HepG2 (cell line): Measurements from ENCODE around the gene DENND11. TPM values are rescaled to one million over a fixed set of nuclear protein-coding genes. Genes with fewer than 3 reads are reported as not detected.
A peak's percentile ranks its signal among the peaks of the same experiment; 100 is the strongest.

Experiments
- EEA1 ChIP-seq: sonication (generic); formaldehyde crosslinking; IDR thresholded peaks from 2 replicates; pipeline ENCODE4 v1.5.1; 2020; ENCODE audit warnings: mild to moderate bottlenecking, missing genetic modification reagents, borderline replicate concordance
- HDAC1 ChIP-seq: sonication (generic); formaldehyde crosslinking; IDR thresholded peaks from 2 replicates; pipeline ENCODE4 v1.5.1; 2020; ENCODE audit warnings: mild to moderate bottlenecking, missing genetic modification reagents
- KDM6A ChIP-seq: IDR thresholded peaks from 2 replicates; pipeline ENCODE4 v1.6.1; 2016; ENCODE audit warnings: low read depth
- KLF9 ChIP-seq: IDR thresholded peaks from 2 replicates; pipeline ENCODE4 v1.6.1; 2016; ENCODE audit warnings: low read depth
- MED13 ChIP-seq: sonication (generic); formaldehyde crosslinking; IDR thresholded peaks from 2 replicates; pipeline ENCODE4 v1.5.0; 2020; ENCODE audit warnings: missing genetic modification reagents
- MZF1 ChIP-seq: sonication (generic); formaldehyde crosslinking; IDR thresholded peaks from 2 replicates; pipeline ENCODE4 v1.8.1; 2023; ENCODE audit warnings: mild to moderate bottlenecking, missing genetic modification reagents, borderline replicate concordance
- NFYC ChIP-seq: IDR thresholded peaks from 2 replicates; pipeline ENCODE4 v1.6.1; 2016; ENCODE audit warnings: missing genetic modification reagents, missing compliant biosample characterization
- RBM22 ChIP-seq: fragments of 200-400 bp; formaldehyde crosslinking; optimal IDR thresholded peaks from 2 replicates; pipeline ENCODE3; 2017; ENCODE audit warnings: mild to moderate bottlenecking, low read length, moderate library complexity
- RBM39 ChIP-seq: fragments of 200-400 bp; formaldehyde crosslinking; IDR thresholded peaks from one replicate; pipeline ENCODE4 v1.6.1; 2018; ENCODE audit warnings: antibody characterized with exemption, mild to moderate bottlenecking, low read depth, low read length; ENCODE audit not compliant: poor library complexity, severe bottlenecking
- RCOR2 ChIP-seq: IDR thresholded peaks from 2 replicates; pipeline ENCODE4 v1.6.1; 2016; ENCODE audit warnings: missing biosample characterization, missing genetic modification reagents
- ZNF484 ChIP-seq: sonication (generic); formaldehyde crosslinking; IDR thresholded peaks from 2 replicates; pipeline ENCODE4 v1.5.1; 2020; ENCODE audit warnings: mild to moderate bottlenecking, low read depth, missing genetic modification reagents, borderline replicate concordance
- ZNF558 ChIP-seq: sonication (generic); formaldehyde crosslinking; IDR thresholded peaks from 2 replicates; pipeline ENCODE4 v1.9.0; 2022; ENCODE audit warnings: mild to moderate bottlenecking, missing genetic modification reagents, borderline replicate concordance
- ZNF670 ChIP-seq: sonication (generic); formaldehyde crosslinking; IDR thresholded peaks from 2 replicates; pipeline ENCODE4 v1.8.0; 2022; ENCODE audit warnings: mild to moderate bottlenecking, missing genetic modification reagents, borderline replicate concordance
- ZNF761 ChIP-seq: sonication (generic); formaldehyde crosslinking; conservative IDR thresholded peaks from 2 replicates; pipeline ENCODE4 v1.4.0; 2020; ENCODE audit warnings: mild to moderate bottlenecking, missing genetic modification reagents
- polyA plus RNA-seq, 8 experiments: library from polyadenylated mRNA; depleted of rRNA in 3 of 8; stranded (reverse) in 7 of 8; unstranded in 1 of 8; fragments of >200 nt; fragmentation: Illumina TruSeq in 4 of 8; extraction: Trizol in 4 of 8; gene quantifications; 2 replicates each; pipeline versions ENCODE4 v1.2.1 to v1.2.3, GENCODE V29; 2011 to 2016; ENCODE audit warnings: low read depth in 4 of 8, missing spikeins in 1 of 8, mixed read lengths in 1 of 8; ENCODE audit not compliant: insufficient read depth in 1 of 8
- total RNA-seq, 5 experiments: library from RNA; depleted of rRNA; stranded (reverse); fragments of >200 nt; fragmentation: Illumina TruSeq; extraction: Trizol; gene quantifications; 2 replicates each; pipeline ENCODE4 v1.2.3, GENCODE V29; 2016; ENCODE audit warnings: low read depth in 1 of 5
- TF ChIP-seq, protein P1 (sequence below): sonication (generic); formaldehyde crosslinking; IDR thresholded peaks from 2 replicates; pipeline ENCODE4 v1.8.1; 2023; ENCODE audit warnings: mild to moderate bottlenecking, missing genetic modification reagents, borderline replicate concordance
- TF ChIP-seq, protein P2 (sequence below): sonication (generic); formaldehyde crosslinking; IDR thresholded peaks from 2 replicates; pipeline ENCODE4 v1.4.0; 2020; ENCODE audit warnings: missing genetic modification reagents
- TF ChIP-seq, protein P3 (sequence below): sonication (generic); formaldehyde crosslinking; IDR thresholded peaks from 2 replicates; pipeline ENCODE4 v1.4.0; 2020; ENCODE audit warnings: missing genetic modification reagents, borderline replicate concordance
- TF ChIP-seq, protein P4 (sequence below): sonication (generic); formaldehyde crosslinking; IDR thresholded peaks from 2 replicates; pipeline ENCODE4 v1.4.0; 2020; ENCODE audit warnings: missing genetic modification reagents, mild to moderate bottlenecking, borderline replicate concordance
- TF ChIP-seq, protein P5 (sequence below): IDR thresholded peaks from 2 replicates; pipeline ENCODE4 v1.6.1; 2016; ENCODE audit warnings: low read depth

The DENND11 gene
- total and polyA plus RNA-seq, 2 of the 13 experiments (the other 11 are each of a cell fraction or from before 2014, with no cell fraction given) = 7.1 to 10.5 TPM

DNA sequence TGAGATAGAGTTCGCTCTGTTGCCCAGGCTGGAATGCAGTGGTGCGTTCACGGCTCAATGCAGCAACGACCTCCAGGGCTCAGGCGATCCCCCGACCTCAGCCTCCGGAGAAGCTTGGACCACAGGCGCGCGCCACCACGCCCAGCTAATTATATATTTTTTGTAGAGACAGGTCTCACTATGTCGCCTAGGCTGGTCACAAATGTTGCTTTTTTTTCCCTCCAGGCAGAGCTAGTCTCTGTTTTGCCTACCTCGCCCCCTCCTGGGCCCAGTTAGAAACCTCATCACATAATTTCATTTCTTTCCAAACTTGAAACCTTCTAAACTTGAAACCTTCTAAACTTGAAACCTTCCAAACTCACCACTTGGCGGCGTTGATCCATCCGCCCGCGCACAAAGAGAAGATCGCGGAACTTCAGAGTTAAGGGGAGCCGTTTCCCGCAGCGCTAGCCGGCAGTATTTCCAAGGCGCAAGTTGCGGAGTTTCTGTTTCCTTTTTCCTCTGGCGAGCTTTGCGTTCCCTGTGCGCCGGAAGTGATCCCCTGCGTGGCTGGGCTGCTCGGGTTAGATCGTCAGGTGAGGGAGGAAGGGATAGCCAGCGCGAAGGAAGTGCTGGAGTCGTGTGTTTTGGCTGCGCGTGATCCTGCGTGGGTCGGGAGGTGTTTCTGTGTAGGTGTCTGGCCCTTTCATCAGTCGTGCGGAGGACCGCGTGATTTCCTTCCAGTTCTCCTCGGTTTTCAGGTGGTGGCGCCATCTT lies 36.0 kb upstream of the DENND11 start, which contains the start of gene SSBP1 (continued):
- TF ChIP-seq, protein P1, sequence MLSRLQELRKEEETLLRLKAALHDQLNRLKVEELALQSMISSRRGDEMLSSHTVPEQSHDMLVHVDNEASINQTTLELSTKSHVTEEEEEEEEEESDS (CRISPR knock-in tag) = no peak
- TF ChIP-seq KLF9 (CRISPR knock-in tag) = no peak
- 0 out of 2 replicates have a peak, but pooled peaks have one; percentile 67 for TF ChIP-seq MED13 (CRISPR knock-in tag)
- TF ChIP-seq KDM6A (CRISPR knock-in tag) = peak; percentile 12; the same call in 1 of the 2 replicates
- TF ChIP-seq ZNF484 (CRISPR knock-in tag) = no peak
- TF ChIP-seq, protein P2, sequence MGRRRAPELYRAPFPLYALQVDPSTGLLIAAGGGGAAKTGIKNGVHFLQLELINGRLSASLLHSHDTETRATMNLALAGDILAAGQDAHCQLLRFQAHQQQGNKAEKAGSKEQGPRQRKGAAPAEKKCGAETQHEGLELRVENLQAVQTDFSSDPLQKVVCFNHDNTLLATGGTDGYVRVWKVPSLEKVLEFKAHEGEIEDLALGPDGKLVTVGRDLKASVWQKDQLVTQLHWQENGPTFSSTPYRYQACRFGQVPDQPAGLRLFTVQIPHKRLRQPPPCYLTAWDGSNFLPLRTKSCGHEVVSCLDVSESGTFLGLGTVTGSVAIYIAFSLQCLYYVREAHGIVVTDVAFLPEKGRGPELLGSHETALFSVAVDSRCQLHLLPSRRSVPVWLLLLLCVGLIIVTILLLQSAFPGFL (CRISPR knock-in tag) = no peak
- TF ChIP-seq, protein P3, sequence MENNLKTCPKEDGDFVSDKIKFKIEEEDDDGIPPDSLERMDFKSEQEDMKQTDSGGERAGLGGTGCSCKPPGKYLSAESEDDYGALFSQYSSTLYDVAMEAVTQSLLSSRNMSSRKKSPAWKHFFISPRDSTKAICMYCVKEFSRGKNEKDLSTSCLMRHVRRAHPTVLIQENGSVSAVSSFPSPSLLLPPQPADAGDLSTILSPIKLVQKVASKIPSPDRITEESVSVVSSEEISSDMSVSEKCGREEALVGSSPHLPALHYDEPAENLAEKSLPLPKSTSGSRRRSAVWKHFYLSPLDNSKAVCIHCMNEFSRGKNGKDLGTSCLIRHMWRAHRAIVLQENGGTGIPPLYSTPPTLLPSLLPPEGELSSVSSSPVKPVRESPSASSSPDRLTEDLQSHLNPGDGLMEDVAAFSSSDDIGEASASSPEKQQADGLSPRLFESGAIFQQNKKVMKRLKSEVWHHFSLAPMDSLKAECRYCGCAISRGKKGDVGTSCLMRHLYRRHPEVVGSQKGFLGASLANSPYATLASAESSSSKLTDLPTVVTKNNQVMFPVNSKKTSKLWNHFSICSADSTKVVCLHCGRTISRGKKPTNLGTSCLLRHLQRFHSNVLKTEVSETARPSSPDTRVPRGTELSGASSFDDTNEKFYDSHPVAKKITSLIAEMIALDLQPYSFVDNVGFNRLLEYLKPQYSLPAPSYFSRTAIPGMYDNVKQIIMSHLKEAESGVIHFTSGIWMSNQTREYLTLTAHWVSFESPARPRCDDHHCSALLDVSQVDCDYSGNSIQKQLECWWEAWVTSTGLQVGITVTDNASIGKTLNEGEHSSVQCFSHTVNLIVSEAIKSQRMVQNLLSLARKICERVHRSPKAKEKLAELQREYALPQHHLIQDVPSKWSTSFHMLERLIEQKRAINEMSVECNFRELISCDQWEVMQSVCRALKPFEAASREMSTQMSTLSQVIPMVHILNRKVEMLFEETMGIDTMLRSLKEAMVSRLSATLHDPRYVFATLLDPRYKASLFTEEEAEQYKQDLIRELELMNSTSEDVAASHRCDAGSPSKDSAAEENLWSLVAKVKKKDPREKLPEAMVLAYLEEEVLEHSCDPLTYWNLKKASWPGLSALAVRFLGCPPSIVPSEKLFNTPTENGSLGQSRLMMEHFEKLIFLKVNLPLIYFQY (CRISPR knock-in tag) = peak; percentile 90
- peak; percentile 81; the same call in 1 of the 2 replicates for TF ChIP-seq ZNF761 (CRISPR knock-in tag)
- TF ChIP-seq NFYC (CRISPR knock-in tag) = peak; percentile 36; the same call in 1 of the 2 replicates
- TF ChIP-seq RBM39 = peak; percentile 91
- TF ChIP-seq RBM22 = no peak
- TF ChIP-seq, protein P4, sequence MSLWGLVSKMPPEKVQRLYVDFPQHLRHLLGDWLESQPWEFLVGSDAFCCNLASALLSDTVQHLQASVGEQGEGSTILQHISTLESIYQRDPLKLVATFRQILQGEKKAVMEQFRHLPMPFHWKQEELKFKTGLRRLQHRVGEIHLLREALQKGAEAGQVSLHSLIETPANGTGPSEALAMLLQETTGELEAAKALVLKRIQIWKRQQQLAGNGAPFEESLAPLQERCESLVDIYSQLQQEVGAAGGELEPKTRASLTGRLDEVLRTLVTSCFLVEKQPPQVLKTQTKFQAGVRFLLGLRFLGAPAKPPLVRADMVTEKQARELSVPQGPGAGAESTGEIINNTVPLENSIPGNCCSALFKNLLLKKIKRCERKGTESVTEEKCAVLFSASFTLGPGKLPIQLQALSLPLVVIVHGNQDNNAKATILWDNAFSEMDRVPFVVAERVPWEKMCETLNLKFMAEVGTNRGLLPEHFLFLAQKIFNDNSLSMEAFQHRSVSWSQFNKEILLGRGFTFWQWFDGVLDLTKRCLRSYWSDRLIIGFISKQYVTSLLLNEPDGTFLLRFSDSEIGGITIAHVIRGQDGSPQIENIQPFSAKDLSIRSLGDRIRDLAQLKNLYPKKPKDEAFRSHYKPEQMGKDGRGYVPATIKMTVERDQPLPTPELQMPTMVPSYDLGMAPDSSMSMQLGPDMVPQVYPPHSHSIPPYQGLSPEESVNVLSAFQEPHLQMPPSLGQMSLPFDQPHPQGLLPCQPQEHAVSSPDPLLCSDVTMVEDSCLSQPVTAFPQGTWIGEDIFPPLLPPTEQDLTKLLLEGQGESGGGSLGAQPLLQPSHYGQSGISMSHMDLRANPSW (CRISPR knock-in tag) = no peak; the same call in 1 of the 2 replicates
- TF ChIP-seq, protein P5, sequence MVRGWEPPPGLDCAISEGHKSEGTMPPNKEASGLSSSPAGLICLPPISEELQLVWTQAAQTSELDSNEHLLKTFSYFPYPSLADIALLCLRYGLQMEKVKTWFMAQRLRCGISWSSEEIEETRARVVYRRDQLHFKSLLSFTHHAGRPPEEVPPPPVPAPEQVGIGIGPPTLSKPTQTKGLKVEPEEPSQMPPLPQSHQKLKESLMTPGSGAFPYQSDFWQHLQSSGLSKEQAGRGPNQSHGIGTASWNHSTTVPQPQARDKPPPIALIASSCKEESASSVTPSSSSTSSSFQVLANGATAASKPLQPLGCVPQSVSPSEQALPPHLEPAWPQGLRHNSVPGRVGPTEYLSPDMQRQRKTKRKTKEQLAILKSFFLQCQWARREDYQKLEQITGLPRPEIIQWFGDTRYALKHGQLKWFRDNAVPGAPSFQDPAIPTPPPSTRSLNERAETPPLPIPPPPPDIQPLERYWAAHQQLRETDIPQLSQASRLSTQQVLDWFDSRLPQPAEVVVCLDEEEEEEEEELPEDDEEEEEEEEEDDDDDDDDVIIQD (CRISPR knock-in tag) = peak; percentile 85; the same call in 1 of the 2 replicates
- TF ChIP-seq HDAC1 (CRISPR knock-in tag) = peak; percentile 97
- peak; percentile 67; the same call in 1 of the 2 replicates for TF ChIP-seq RCOR2 (CRISPR knock-in tag)
- TF ChIP-seq ZNF670 (CRISPR knock-in tag) = peak; percentile 93
- TF ChIP-seq EEA1 (CRISPR knock-in tag) = no peak; the same call in 1 of the 2 replicates
- 0 out of 2 replicates have a peak, but pooled peaks have one; percentile 40 for TF ChIP-seq MZF1
- TF ChIP-seq ZNF558 (CRISPR knock-in tag) = peak; percentile 84
